HepG2 (cell line): ENCODE results near the gene APOC1. TPM values are rescaled to one million over a fixed set of nuclear protein-coding genes. Genes with fewer than 3 reads are reported as not detected.

Source experiments
- ATAC-seq: fragments of 200-7000 bp; cut with Tn5 transposase; 3 replicates; pipeline ENCODE4 v1.9.1; 2020; ENCODE audit warnings: mild to moderate bottlenecking, moderate library complexity
- BruUV-seq: library from RNA; stranded (reverse); fragments of 400-500 nt; replicated peaks from 2 replicates; lab custom pipeline; 2021; lab: Mats Ljungman, UMichigan
- CTCF ChIA-PET: fragments of 300-600 bp; formaldehyde crosslinking; extraction: SDS; loops from one replicate; lab custom pipeline; 2021; ENCODE audit warnings: low total read pairs, inconsistent platforms, low intra/inter-chr PET ratio; lab: Yijun Ruan, JAX
- POLR2A ChIA-PET: fragments of 350-600 bp; sonication (Branson Sonifier 250); formaldehyde crosslinking; loops from one replicate; lab custom pipeline; 2020; ENCODE audit warnings: antibody characterized with exemption, inconsistent platforms; lab: Yijun Ruan, JAX
- DNase-seq: peaks from one replicate; pipeline ENCODE4 v3.0.0-alpha.2; 2015; ENCODE audit warnings: low spot score
- FAIRE-seq: peaks from 3 replicates; lab custom pipeline; 2011; peaks lifted over from hg19 to GRCh38; lab: Jason Lieb, UNC
- H2AFZ ChIP-seq: one replicate; pipeline ENCODE4 v1.6.1; 2011; ENCODE audit warnings: low read length, inconsistent platforms
- H3K27ac ChIP-seq: fragments of 300-600 bp; 3 replicates; pipeline ENCODE4 v1.8.0; 2011; ENCODE audit warnings: mixed run types, mild to moderate bottlenecking, mixed read lengths, low read length, inconsistent platforms; ENCODE audit not compliant: insufficient read depth; ENCODE audit errors: extremely low read length
- H3K27me3 ChIP-seq, 2 experiments: fragments of 200-600 bp in 1 of 2; 2 replicates in 1 of 2; 3 replicates in 1 of 2; pipeline versions ENCODE4 v1.6.0 to v1.8.0; 2011; ENCODE audit warnings: low read length in 2 of 2, mild to moderate bottlenecking in 2 of 2, moderate library complexity in 2 of 2, inconsistent platforms in 1 of 2; ENCODE audit not compliant: insufficient read depth in 2 of 2, control insufficient read depth in 1 of 2
- H3K36me3 ChIP-seq, 2 experiments: fragments of 200-600 bp in 1 of 2; replicated peaks in 1 of 2; 2 replicates in 1 of 2; 3 replicates in 1 of 2; pipeline versions ENCODE4 v1.5.1 to v1.8.0; 2011; ENCODE audit warnings: low read length in 2 of 2, inconsistent platforms in 1 of 2; ENCODE audit not compliant: insufficient read depth in 2 of 2, control insufficient read depth in 1 of 2
- H3K4me1 ChIP-seq: 2 replicates; pipeline ENCODE4 v1.5.1; 2012; ENCODE audit warnings: low read length, inconsistent platforms; ENCODE audit not compliant: insufficient read depth
- H3K4me2 ChIP-seq: 2 replicates; pipeline ENCODE4 v1.6.0; 2011; ENCODE audit warnings: low read depth, low read length, inconsistent platforms
- H3K4me3 ChIP-seq, 3 experiments: fragments of 200-600 bp in 1 of 3; sonication (generic), shearing (Covaris generic) in 1 of 3; replicated peaks in 1 of 3; 2 replicates each; pipeline ENCODE4 v1.5.1; 2011 to 2016; ENCODE audit warnings: low read length in 3 of 3, inconsistent platforms in 2 of 3, low read depth in 2 of 3, mild to moderate bottlenecking in 2 of 3, control low read depth in 1 of 3, mixed read lengths in 1 of 3; ENCODE audit not compliant: insufficient read depth in 1 of 3
- H3K79me2 ChIP-seq: one replicate; pipeline ENCODE4 v1.6.1; 2011; ENCODE audit warnings: low read length, inconsistent platforms; ENCODE audit not compliant: insufficient read depth
- H3K9ac ChIP-seq: 2 replicates; pipeline ENCODE4 v1.6.0; 2011; ENCODE audit warnings: mild to moderate bottlenecking, low read depth, low read length, inconsistent platforms; ENCODE audit not compliant: insufficient read depth
- H3K9me3 ChIP-seq: 2 replicates; pipeline ENCODE4 v1.5.1; 2012; ENCODE audit warnings: mild to moderate bottlenecking, low read length
- H4K20me1 ChIP-seq: 2 replicates; pipeline ENCODE4 v1.6.0; 2011; ENCODE audit warnings: inconsistent platforms, mild to moderate bottlenecking, low read length, moderate library complexity; ENCODE audit not compliant: insufficient read depth
- ATF7 ChIP-seq, 2 experiments: fragments of 450-650 bp in 1 of 2; sonication (generic) in 1 of 2; formaldehyde crosslinking in 1 of 2; IDR thresholded peaks; 2 replicates each; pipeline versions ENCODE4 v1.4.0 to v1.6.1; 2016 to 2020; ENCODE audit warnings: antibody characterized with exemption in 1 of 2, mild to moderate bottlenecking in 1 of 2, missing genetic modification reagents in 1 of 2
- HOXA3 ChIP-seq: sonication (generic); formaldehyde crosslinking; IDR thresholded peaks from 2 replicates; pipeline ENCODE4 v1.5.0; 2020; ENCODE audit warnings: missing genetic modification reagents
- KMT2B ChIP-seq: IDR thresholded peaks from 2 replicates; pipeline ENCODE4 v1.6.1; 2016; ENCODE audit warnings: missing genetic modification reagents, missing compliant biosample characterization
- MED1 ChIP-seq: sonication (generic); formaldehyde crosslinking; IDR thresholded peaks from 2 replicates; pipeline ENCODE4 v1.4.0; 2020; ENCODE audit warnings: missing genetic modification reagents
- MYC ChIP-seq: sonication (generic); formaldehyde crosslinking; IDR thresholded peaks from 2 replicates; pipeline ENCODE4 v1.9.0; 2021; ENCODE audit warnings: missing genetic modification reagents, borderline replicate concordance
- NCOA5 ChIP-seq: sonication (generic); formaldehyde crosslinking; IDR thresholded peaks from 2 replicates; pipeline ENCODE4 v1.4.0; 2020; ENCODE audit warnings: missing genetic modification reagents
- RXRA ChIP-seq: sonication (generic); formaldehyde crosslinking; IDR thresholded peaks from 2 replicates; pipeline ENCODE4 v1.5.1; 2020; ENCODE audit warnings: missing genetic modification reagents
- ZBTB20 ChIP-seq: sonication (generic); formaldehyde crosslinking; IDR thresholded peaks from 2 replicates; pipeline ENCODE4 v1.8.1; 2023; ENCODE audit warnings: missing genetic modification reagents, low read depth, mild to moderate bottlenecking, borderline replicate concordance
- ZBTB38 ChIP-seq: sonication (generic); formaldehyde crosslinking; IDR thresholded peaks from 2 replicates; pipeline ENCODE4 v1.5.1; 2020; ENCODE audit warnings: mild to moderate bottlenecking, missing genetic modification reagents
- ZNF343 ChIP-seq: sonication (generic); formaldehyde crosslinking; IDR thresholded peaks from 2 replicates; pipeline ENCODE4 v1.4.0; 2020; ENCODE audit warnings: mild to moderate bottlenecking, missing genetic modification reagents
- ZNF510 ChIP-seq: sonication (generic); formaldehyde crosslinking; IDR thresholded peaks from 2 replicates; pipeline ENCODE4 v1.4.0; 2020; ENCODE audit warnings: low read depth, mild to moderate bottlenecking, missing genetic modification reagents
- WGBS: methylation state at CpG from one replicate; pipeline ENCODE4 v1.1.6; 2017; ENCODE audit warnings: low lambda C conversion rate; 5-methylcytosine and 5-hydroxymethylcytosine counted together
- in situ Hi-C: cut with HindIII; loops from 2 replicates; pipeline ENCODE4 v1.10.0; 2017; ENCODE audit warnings: low pct_unique_long_range_greater_than_20kb; ENCODE audit not compliant: extremely low pct_ligation_motif_present
- intact Hi-C: fragments of 100-400 bp; cut with micrococcal nuclease; formaldehyde crosslinking; loops from one replicate; pipeline ENCODE4 v1.10.0; 2022; ENCODE audit not compliant: unreplicated experiment
- polyA plus RNA-seq, 8 experiments: library from polyadenylated mRNA; depleted of rRNA in 3 of 8; stranded (reverse) in 7 of 8; unstranded in 1 of 8; fragments of >200 nt; fragmentation: Illumina TruSeq in 4 of 8; extraction: Trizol in 4 of 8; gene quantifications; 2 replicates each; pipeline versions ENCODE4 v1.2.1 to v1.2.3, GENCODE V29; 2011 to 2016; ENCODE audit warnings: low read depth in 4 of 8, missing spikeins in 1 of 8, mixed read lengths in 1 of 8; ENCODE audit not compliant: insufficient read depth in 1 of 8
- total RNA-seq, 5 experiments: library from RNA; depleted of rRNA; stranded (reverse); fragments of >200 nt; fragmentation: Illumina TruSeq; extraction: Trizol; gene quantifications; 2 replicates each; pipeline ENCODE4 v1.2.3, GENCODE V29; 2016; ENCODE audit warnings: low read depth in 1 of 5
- TF ChIP-seq, protein P1 (sequence below): sonication (generic); formaldehyde crosslinking; IDR thresholded peaks from 2 replicates; pipeline ENCODE4 v1.4.0; 2020; ENCODE audit warnings: missing genetic modification reagents, borderline replicate concordance
- TF ChIP-seq, protein P2 (sequence below): sonication (generic); formaldehyde crosslinking; IDR thresholded peaks from 2 replicates; pipeline ENCODE4 v1.5.1; 2020; ENCODE audit warnings: mild to moderate bottlenecking, missing genetic modification reagents, moderate library complexity
- TF ChIP-seq, protein P3 (sequence below): IDR thresholded peaks from 2 replicates; pipeline ENCODE4 v1.6.1; 2012; ENCODE audit warnings: inconsistent platforms

APOC1 gene
- total and polyA plus RNA-seq, 2 of the 13 experiments (the other 11 are each of a cell fraction or from before 2014, with no cell fraction given), result 600 to 1,235 TPM

DNA sequence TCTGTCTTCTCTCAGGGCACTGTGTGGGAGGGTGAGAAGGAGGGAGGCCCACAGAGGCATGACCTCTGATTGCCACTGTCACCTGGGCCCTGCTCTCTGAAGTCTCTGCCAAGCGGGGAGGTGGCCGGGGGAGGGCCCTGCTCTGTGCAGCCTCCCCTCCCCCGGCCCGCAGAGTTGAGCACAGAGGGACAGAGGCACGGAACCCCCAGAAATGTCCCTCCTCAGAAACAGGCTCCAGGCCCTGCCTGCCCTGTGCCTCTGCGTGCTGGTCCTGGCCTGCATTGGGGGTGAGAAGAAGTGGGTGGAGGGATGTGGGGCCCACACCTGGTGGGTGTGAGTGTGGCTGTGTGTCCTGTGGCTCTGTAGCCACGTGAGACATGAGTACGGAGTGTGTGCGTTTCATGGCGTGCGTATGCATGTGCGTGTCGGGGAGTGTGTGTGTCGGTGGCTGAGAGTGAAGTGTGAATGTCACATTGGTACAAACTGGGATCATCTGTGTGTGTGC lies 27.7 kb downstream of the APOC1 start, which contains the start of gene APOC4 (continued):
- TF ChIP-seq, protein P1, sequence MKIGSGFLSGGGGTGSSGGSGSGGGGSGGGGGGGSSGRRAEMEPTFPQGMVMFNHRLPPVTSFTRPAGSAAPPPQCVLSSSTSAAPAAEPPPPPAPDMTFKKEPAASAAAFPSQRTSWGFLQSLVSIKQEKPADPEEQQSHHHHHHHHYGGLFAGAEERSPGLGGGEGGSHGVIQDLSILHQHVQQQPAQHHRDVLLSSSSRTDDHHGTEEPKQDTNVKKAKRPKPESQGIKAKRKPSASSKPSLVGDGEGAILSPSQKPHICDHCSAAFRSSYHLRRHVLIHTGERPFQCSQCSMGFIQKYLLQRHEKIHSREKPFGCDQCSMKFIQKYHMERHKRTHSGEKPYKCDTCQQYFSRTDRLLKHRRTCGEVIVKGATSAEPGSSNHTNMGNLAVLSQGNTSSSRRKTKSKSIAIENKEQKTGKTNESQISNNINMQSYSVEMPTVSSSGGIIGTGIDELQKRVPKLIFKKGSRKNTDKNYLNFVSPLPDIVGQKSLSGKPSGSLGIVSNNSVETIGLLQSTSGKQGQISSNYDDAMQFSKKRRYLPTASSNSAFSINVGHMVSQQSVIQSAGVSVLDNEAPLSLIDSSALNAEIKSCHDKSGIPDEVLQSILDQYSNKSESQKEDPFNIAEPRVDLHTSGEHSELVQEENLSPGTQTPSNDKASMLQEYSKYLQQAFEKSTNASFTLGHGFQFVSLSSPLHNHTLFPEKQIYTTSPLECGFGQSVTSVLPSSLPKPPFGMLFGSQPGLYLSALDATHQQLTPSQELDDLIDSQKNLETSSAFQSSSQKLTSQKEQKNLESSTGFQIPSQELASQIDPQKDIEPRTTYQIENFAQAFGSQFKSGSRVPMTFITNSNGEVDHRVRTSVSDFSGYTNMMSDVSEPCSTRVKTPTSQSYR (CRISPR knock-in tag), result 0 out of 2 replicates have a peak, but pooled peaks have one; percentile 39
- TF ChIP-seq ATF7 (IDR thresholded peaks at IDR 0.05), result no peak
- no peak for TF ChIP-seq ATF7 (CRISPR knock-in tag; IDR thresholded peaks at IDR 0.05)
- peak; percentile 33; the same call in 1 of the 2 replicates for TF ChIP-seq RXRA (CRISPR knock-in tag)

DNA sequence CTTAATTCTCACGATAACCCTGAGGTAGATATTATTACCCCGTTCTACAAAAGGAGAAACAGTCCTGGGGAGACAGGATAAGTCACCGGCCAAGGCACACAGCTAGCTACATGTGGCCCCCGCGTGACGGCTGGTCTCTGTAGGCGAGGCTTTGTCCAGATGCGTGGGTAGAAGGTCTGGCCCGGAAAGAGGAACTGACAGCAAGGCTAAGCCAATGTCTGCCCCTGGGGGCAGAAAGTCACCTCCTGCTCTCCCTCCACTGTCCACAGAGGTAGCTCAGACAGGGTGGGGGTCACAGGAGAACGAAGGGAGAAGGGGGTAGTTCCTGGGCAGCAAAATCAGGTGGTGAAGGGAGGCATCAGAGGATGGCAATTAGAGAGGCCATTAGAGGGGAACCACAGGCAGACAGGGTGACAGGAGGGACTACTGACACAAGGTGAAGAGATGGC lies 29.4 kb downstream of the APOC1 start:
- Histone ChIP-seq H3K9ac (no peak overlapping the region), H4K20me1 (no peaks in the 10 kb centered on the region), H2AFZ (no peak overlapping the region), H3K4me3 (no peak overlapping the region), H3K36me3 (peaks cover 4 to 7% of the 10 kb centered on the region in 2 experiments; a peak in 3 of 5 replicates), H3K4me1 (peaks cover 85% of the 10 kb centered on the region), H3K27ac (peak overlapping the region; percentile 89), H3K9me3 (no peaks in the 10 kb centered on the region), H3K79me2 (peaks cover 25% of the 10 kb centered on the region), H3K4me2 (0 out of 2 replicates have a peak overlapping the region, but pooled peaks have one; percentile 7), H3K27me3 (no peaks in the 10 kb centered on the region; a peak in 1 of 5 replicates)
- DNase-seq (no peak), ATAC-seq (peak; percentile 25; the same call in 2 of the 3 replicates), FAIRE-seq (no peak)
- in situ Hi-C loops (no loop called here), intact Hi-C loops (no loop called here)
- no TSS peak for BruUV-seq
- CTCF ChIA-PET, result no interaction called here
- POLR2A ChIA-PET, result interaction anchor here (4.2 to 7.3 kb wide), 2 partner anchors 9 to 19 kb away, joined by 87 to 119 read pairs; no protein-coding TSS in a partner anchor
- 70% methylated on average over 10 of the region's 10 CpGs for WGBS
- 0 out of 2 replicates have a peak, but pooled peaks have one; percentile 15 for TF ChIP-seq MED1
- TF ChIP-seq, protein P2, sequence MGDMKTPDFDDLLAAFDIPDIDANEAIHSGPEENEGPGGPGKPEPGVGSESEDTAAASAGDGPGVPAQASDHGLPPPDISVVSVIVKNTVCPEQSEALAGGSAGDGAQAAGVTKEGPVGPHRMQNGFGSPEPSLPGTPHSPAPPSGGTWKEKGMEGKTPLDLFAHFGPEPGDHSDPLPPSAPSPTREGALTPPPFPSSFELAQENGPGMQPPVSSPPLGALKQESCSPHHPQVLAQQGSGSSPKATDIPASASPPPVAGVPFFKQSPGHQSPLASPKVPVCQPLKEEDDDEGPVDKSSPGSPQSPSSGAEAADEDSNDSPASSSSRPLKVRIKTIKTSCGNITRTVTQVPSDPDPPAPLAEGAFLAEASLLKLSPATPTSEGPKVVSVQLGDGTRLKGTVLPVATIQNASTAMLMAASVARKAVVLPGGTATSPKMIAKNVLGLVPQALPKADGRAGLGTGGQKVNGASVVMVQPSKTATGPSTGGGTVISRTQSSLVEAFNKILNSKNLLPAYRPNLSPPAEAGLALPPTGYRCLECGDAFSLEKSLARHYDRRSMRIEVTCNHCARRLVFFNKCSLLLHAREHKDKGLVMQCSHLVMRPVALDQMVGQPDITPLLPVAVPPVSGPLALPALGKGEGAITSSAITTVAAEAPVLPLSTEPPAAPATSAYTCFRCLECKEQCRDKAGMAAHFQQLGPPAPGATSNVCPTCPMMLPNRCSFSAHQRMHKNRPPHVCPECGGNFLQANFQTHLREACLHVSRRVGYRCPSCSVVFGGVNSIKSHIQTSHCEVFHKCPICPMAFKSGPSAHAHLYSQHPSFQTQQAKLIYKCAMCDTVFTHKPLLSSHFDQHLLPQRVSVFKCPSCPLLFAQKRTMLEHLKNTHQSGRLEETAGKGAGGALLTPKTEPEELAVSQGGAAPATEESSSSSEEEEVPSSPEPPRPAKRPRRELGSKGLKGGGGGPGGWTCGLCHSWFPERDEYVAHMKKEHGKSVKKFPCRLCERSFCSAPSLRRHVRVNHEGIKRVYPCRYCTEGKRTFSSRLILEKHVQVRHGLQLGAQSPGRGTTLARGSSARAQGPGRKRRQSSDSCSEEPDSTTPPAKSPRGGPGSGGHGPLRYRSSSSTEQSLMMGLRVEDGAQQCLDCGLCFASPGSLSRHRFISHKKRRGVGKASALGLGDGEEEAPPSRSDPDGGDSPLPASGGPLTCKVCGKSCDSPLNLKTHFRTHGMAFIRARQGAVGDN, result peak; percentile 64
- TF ChIP-seq NCOA5 (CRISPR knock-in tag), result no peak
- TF ChIP-seq ZBTB20, result no peak
- no peak for TF ChIP-seq ZNF343 (CRISPR knock-in tag)
- 0 out of 2 replicates have a peak, but pooled peaks have one; percentile 22 for TF ChIP-seq HOXA3 (CRISPR knock-in tag)
- no peak for TF ChIP-seq ZNF510
- no peak for TF ChIP-seq KMT2B (CRISPR knock-in tag)
- 0 out of 2 replicates have a peak, but pooled peaks have one; percentile 18 for TF ChIP-seq MYC (CRISPR knock-in tag)
- TF ChIP-seq, protein P3, sequence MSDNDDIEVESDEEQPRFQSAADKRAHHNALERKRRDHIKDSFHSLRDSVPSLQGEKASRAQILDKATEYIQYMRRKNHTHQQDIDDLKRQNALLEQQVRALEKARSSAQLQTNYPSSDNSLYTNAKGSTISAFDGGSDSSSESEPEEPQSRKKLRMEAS, result 0 out of 2 replicates have a peak, but pooled peaks have one; percentile 16
- TF ChIP-seq ZBTB38 (CRISPR knock-in tag), result peak; percentile 56; the same call in 1 of the 2 replicates
